DND-41 (cell line): ENCODE measurements around the gene MAP4K1.

ENCODE experiments used
- CTCF ChIP-seq: IDR thresholded peaks from 2 replicates; pipeline ENCODE4 v1.5.1; 2012; ENCODE audit warnings: borderline replicate concordance, low read length, moderate library complexity, mild to moderate bottlenecking; ENCODE audit not compliant: poor library complexity, severe bottlenecking; ENCODE audit errors: extremely low read depth
- EZH2 ChIP-seq: IDR thresholded peaks from 3 replicates; pipeline ENCODE4 v1.6.1; 2012; ENCODE audit warnings: borderline replicate concordance, low read depth, mild to moderate bottlenecking, moderate library complexity, low read length, inconsistent platforms; ENCODE audit not compliant: severe bottlenecking

- no peak for TF ChIP-seq CTCF
- TF ChIP-seq EZH2, result no peak
These were observed 29.7 kb upstream of the MAP4K1 start, which contains the start of gene ACTN4 for GRCh38 chr19:38647368-38647965.
